ENCODE results near the gene SLC22A5.
"Not testable (repeated sequence)": the region's sequence is repeated elsewhere in the genome, so short reads cannot be mapped to it uniquely, and the experiment has no call there.

Gene SLC22A5

DNA sequence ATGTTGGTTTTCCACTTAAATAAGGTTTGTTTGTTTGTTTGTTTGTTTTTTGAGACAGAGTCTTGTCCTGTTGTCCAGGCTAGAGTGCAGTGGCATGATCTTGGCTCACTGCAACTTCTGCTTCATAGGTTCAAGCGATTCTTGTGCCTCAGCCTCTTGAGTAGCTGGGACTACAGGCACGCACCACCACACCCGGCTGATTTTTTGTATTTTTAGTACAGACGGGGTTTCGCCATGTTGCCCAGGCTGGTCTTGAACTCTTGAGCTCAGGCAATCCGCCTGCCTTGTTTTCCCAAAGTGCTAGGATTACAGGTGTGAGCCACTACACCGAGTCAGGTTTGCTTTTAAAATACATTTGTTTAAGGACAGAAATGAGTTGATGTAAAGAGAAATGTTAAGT is 46.0 kb downstream of the SLC22A5 start:
- not testable (repeated sequence) for DNase-seq

DNA sequence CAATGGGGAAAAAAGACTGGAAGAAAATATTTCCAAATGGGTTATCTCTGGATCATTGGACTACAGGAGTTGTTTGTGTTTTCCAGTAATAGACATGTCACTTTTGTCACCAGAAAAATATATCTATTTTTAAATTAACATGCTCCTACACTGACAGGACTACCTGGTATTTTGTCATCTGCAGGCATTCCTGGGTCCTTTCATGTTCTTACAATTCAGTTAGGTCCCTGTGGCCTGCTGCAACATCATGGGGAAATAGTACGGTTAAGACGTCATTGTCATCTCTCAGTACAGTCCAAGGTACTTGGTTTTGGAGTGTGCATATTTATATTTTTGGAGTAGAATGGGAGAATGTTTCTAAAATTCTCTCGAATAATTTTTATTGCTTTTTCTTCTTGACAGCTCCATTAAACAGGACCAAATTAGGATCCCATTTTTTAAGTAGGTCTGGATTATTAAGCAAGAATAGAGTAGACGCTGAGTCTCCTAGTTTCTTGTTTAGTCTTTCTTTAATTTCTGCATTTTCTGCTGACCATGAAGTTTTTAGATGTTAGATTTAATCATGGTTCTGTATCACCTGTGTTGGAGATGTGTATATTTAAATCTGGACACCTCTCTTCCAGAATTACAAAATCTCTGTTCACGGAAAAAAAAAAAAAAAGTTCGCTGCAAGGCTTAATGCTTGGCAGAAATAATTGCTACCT is 46.9 kb downstream of the SLC22A5 start:
- no peak for DNase-seq

DNA sequence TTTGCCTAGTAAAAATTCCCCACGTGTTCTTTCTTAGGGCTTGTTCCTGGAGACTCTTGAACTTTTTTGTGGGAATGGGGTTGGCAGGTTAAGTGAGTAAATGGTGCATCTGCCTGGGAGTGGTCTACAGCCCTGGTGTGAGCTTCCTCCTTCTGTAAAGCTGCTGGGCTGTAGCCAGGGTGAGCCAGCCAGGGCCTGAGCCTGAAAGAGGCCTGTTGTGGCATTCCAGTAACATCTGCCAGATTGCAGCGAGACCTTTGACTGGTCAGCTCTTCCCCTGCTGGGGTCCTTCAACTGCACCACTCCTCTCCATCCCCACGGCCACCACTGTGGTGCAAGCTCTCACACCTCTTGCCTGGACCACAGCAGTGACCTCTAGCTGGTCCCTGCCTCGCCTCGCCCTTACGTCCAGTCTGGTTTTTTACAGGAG is 47.5 kb downstream of the SLC22A5 start:
- no peak for DNase-seq

DNA sequence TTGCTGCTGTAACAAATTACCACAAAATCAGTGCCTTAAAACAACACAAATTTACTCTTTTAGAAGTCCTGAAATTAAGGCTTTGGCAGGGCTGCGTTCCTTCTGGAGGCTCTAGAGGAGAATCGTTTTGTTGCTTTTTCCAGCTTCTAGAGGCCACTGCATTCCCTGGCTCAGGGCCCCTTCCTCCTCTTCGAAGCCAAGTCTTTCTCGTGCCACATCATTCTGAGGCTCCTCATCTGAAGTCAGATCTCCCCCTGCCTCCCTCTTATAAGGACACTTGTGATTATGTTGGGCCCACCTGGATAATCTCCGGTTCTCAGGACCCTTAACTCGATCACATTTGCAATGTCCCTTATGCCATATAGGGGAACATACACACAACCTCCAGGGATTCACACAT is 48.0 kb downstream of the SLC22A5 start:
- DNase-seq: no peak

DNA sequence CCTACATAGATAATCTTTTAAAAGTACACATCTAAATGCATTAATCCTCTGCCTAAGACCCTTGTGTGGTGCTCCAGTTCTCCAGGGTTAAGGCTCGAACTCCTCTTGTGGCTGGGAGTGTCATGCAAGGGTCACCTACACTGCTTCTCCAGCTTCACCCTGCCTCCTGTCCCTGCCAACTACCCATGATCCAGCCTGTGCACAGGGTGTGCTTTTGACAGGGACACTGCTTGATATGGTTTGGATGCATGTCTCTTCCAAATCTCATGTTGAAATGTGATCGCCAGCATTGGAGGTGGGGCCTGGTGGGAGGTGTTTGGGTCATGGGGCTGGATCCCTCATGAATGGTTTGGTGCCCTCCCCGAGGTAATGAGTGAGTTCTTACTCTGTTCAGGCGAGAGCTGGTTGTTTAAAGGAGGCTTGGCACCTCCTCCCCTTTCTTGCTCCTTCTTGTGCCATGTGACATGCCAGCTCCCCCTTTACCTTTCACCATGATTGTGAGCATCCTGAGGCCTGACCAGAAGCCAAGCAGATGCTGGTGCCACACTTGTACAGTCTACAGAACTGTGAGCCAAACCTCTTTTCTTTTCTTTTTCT is 48.5 kb downstream of the SLC22A5 start:
- no peak for DNase-seq

DNA sequence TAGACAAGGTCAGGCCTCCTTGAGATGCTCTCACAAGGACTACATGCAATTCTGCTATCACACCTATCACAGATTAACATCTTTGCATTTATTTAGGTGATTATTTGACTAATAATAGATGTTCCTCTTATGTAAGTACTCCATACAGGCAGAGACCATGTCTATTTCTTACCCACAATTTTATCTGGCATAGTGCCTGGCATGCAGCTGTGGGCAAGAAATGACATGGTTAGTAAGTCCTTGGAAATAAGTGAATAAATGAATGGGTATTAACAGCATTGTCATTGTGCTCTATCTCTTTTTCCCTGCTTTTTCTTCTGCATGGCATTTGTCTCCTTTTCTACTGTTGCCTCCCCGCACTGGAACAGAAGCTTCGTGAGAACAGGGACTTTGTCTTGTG is 49.4 kb downstream of the SLC22A5 start:
- DNase-seq: no peak

DNA sequence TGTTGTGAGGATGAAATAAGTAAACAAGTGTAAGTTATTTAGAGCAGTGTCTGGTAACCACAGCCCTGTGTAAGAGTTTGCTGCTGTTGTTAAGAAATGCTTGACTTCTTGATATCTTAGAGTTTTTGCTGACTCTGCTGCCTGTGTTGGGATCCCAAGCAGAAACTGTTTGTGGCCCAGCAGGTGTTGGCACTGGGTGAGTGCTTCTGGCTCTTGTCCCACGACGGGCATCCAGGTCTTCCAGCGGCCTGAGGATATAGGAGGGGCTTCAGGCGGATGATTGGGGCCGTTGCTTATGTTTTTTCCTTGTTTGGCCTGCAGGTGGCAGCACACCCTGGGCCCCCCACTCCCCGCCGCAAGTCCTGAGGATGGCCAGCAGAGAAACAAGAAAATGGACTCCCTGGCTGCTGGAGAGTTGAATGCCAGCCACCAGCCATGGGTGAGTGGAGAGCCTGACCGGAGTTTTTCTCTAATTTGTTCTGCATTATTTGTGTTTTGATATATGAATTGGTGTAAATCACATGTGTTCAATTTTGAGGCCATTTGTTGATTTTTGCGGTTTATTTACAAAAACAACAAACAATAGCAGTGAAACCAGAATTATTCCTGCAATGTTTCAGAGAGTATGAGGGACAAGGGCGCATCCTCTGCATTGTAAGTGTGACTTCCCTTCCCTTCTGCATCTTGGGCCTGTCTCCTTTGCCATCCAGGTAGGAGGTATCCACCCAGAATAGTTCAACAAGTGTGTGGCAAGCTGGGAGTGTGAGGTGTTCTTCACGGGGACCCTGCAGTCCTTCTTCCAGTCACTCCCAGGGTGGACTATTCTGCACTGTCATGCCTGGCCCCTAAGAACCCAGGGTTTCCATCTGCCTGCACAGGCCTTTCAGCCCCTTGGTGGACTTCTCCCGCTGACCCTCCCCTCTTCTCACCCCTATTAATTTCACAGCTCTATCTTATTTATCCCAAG is 50.3 kb downstream of the SLC22A5 start:
- peak; percentile 30 to 46 for DNase-seq

DNA sequence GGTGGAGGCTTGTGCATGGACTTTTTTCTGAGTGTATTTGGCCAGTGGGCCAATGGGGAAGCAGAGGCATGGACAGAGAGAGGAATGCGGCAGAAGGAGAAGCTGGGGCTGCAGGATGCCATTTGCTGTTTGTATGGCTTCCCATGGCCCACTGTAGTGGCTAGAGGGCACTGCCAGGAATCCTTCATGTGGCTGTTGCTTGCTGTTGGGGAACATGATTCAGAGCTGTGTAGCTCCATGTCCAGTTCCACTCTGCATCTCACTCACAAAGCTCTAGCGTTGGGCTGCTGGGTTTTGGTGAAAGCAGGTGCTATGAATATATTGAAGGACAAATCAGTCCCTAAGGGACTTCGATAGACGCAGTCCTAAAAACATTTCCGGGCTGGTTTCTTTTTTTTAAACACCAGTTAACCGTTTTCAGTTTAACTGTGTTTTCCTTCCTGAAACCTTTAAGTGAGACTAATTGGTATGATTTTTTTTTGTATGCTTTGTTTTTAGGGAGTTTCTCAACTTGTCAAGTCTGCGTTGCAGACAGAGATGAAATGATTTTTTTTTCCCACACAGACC is 51.3 kb downstream of the SLC22A5 start:
- no peak for DNase-seq

DNA sequence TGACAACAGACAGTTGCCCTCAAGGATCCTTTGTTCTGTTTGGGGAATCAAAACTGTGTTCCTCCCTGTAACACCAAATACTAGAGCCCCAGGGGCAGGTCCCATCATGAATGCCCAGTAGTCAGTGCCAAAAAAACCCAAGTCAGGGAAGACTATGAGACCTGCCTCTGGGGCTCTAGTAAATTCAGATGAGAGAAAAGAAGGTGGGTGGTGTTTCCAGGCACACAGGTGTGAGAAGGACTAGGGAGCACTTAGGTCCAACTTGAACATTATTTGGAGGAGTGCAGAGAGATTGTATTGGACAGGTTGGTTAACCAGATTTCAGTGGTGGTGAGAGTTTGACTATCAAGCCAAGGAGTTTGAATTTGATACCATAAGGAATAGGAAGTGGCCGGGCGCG is 52.0 kb downstream of the SLC22A5 start:
- no peak for DNase-seq

DNA sequence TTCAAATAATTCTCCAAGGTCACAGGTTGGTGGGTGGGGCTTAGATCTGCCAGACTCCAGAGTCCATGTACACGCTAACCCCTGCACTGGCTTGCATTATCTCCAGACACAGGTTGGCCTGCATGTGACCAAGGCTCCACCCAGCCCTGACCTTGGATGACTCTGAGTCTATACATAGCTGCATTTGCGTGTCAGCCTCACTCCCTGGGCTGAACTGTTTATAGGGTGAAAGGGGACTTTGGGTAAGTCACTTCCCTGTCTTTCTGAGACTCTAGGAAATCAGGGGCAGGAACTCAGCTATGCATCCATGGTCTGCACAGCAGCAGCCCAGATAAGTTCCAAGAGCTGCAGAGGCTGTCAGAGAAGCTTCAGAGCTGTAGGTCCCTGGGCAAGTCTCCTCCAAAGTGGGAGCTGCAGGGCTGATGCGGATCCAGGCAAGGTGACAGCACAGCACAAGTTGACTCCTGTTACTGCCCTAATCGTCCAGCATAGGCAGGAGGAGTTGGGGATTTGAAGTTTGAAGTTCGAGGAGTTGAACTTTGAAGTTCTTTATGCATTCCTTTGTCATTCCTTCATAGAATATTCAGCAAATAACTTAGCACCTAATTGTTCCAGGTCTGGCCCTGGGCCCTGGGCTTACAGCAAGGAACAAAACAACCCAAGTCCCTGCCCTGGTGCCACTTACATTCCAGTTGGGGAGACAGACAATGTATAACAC is 53.4 kb downstream of the SLC22A5 start:
- DNase-seq: no peak

DNA sequence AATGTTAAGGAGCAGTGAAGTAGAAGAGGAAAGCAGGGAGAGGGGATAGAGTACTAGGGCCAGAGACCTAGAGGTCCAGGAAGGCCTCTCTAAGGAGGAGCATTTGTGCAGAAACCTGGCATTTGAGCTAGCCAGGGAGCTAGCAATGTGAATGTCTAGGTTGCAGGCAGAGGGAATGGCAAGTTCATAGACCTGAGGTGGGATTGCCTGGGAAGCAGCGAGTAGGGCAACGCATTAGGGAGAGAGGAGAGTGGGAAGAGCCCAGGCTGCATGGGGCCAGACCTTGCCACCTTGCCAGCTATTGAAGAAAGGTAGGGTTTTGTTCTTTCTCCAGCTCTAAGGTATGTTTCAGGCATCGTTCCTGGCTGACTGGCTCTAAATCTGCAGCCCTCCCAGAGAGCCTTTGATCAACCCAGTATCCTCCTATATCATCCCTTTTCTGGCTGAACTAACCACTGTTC is 54.0 kb downstream of the SLC22A5 start:
- no peak for DNase-seq

DNA sequence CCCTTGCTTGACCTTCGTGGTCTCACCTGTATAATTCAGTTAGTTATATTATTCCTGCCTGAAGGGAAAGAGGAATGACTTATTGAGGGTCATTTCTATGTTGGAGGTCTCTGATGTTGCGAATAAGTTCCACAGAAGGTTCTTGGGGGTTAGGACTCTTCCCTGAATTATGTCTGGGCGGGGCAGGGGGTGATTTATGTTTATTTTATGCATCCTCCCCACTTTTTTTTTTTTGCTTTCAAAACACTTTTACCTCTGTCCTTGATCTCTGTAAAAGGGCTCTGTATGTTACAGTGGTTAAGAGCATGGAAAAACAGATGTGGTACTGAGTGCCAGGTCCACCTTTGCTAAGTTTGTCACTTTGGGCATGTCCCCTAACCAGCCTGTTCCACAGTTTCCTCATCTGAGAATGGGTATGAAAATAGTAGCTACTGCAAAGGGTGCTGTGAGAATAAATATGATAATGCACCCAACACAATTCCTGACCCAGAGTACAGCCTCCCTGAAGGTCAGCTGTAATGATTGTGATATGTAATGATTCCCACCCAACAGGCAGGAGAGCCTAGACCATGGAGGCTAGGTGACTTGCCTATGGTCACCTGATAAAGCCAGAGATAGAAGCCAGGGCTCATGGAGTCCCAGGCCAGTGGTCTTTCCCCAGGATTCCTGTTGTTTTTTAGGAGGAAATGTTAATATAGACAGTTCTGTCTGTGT is 54.8 kb downstream of the SLC22A5 start:
- DNase-seq: no peak

DNA sequence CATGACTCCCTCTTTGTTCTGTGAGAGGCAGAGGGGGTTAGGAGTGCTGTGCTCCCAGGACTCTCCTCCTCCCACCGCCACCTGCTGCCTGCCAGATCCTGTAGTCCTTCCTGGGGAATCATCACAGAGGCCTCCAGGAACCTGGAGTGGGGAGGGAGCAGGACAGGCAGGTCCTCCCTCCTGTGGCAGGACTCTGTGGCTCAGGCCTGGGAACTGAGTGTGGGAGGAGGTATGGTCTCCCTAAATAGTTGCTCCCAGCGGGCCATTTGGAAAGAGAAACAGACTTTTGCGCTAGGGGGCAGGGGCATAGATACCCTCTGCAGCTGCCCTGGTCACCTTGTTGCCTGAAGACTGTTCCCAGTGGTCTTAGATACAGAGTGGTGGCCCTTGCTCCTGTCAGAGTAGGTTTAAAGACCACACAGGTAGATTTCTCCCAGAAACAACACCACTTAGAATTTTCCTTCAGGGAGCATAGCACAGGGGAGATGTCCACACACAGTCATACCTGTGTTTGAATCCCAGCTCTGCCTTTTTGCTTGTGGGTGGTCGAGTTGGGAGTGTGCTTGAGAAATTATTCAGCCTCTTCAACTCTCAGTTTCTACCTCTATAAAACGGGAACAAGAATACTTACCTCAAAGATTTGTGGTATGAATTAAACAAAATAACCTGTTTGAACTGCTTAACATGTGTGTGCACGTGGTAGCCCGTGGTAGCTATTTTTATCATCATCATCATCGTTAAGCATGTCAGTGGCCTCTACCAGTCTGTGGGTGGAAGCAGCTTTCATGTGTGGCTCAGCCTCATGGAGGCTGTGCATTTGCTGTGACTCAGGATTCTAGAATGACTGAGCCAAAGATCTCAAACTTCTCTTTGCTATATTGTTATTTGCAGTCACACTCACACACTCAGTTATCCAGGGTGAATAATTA is 55.8 kb downstream of the SLC22A5 start:
- DNase-seq: peak; percentile 66 to 74

DNA sequence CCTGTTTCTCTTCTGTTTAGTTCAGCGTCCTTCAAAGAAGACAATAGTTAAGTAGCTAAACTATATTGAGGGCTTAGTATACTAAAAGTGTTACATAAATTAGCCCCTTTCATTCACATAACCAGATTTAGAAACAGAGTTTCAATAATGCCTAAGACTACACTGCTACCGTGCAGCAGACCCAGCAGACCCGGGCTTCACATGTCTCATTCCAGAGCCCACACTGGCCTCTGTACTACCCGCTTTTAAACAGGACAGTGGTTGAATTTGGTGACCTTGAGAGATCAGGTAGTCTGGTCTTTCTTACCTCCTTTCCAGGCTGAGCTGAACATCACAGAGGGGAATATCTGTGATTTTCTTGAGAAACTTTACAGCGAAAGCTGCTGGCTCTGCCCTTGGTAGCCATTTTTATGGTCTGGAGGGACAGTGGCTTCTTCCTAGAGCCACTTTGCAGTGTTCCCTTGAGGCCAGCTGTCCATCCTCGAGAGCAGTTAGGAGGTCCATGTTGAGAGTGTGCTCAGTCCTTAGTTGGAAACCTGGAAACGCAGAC is 56.5 kb downstream of the SLC22A5 start:
- DNase-seq: no peak

DNA sequence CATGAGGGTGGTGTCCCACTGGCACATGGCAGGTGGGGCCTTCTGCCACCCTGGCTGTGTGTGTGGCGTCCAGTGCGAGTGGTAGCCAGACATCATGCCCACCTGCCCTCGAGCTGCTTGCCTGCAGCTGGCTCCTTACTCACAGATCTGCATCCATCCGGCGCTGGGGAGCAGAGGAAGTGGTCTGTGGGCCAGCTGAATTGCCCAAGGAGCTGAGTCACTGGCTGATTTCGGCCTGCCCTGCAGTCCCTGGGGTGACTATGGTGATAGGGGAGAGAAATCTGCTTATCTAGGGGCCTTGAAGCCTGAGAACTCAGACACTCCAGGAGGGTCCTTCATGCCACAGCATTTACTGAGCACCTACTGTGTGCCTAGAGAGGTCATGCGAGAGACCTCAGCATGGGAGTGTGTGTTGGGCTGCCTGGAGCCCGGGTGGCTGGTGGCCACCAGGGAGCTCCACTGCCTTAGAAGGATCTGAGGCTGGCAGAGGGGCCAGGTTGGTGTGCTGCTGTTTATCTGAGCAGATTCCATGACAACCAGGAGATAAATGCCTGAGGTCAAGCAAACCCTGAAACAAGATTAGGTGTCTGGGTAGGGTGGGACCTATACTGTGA is 57.1 kb downstream of the SLC22A5 start:
- peak; percentile 40 to 49 for DNase-seq

DNA sequence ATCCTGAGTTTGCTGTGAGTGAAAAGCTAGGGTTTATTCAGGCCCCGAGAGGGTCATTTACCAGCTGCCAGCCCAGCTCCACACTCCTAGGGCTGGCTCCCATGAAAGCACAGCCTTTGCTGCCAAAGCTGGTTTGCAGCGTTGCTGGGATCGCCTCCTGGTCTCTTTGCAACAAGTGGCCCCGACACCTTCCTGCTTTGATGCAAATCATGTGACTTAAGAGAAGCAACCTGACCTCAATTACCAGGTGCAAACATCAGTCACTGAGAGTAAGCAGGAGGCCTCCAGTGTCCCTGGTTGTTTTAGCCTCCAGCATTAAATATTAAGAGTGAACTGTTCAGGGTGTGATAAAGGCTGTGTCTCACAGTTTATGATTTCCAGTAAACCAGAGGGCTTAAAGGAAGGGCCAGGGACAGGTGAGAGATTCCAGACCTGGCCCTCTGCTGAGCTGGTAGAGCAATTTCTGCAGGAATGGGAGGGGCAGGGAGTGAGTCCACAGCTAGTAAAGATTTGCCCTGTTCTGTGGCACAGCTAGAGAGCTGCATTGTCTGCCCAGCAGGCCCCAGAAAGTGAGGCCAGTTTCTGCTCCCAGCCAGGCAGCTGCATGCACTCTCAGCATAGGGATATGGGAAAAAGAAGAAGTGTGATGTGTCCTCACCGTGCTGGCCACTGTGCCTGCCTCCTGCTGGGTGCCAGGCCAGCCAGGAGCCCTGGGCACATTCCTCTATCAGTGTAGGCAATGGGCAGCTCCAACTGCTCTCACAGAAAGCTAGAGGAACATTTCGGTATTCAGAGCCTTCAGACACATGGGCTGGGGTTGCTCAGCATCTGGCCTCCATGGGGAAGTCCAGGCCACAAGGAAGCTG is 58.0 kb downstream of the SLC22A5 start:
- DNase-seq: peak; percentile 64

DNA sequence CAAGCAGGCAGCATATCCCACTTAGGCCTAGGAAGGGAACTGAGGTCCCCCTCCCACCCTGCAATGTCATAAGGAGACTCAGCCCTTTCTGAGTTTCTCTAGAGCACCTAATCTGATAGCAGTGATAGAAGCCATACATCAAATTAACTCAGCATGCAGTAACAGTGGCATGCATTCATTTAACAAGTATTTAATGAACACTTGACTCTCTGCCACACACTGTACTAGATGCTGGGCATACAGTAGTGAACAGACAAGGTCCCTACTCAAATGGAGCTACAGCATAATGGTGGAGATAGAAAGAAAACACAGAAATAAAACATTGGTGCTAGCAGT is 58.6 kb downstream of the SLC22A5 start:
- DNase-seq: no peak

DNA sequence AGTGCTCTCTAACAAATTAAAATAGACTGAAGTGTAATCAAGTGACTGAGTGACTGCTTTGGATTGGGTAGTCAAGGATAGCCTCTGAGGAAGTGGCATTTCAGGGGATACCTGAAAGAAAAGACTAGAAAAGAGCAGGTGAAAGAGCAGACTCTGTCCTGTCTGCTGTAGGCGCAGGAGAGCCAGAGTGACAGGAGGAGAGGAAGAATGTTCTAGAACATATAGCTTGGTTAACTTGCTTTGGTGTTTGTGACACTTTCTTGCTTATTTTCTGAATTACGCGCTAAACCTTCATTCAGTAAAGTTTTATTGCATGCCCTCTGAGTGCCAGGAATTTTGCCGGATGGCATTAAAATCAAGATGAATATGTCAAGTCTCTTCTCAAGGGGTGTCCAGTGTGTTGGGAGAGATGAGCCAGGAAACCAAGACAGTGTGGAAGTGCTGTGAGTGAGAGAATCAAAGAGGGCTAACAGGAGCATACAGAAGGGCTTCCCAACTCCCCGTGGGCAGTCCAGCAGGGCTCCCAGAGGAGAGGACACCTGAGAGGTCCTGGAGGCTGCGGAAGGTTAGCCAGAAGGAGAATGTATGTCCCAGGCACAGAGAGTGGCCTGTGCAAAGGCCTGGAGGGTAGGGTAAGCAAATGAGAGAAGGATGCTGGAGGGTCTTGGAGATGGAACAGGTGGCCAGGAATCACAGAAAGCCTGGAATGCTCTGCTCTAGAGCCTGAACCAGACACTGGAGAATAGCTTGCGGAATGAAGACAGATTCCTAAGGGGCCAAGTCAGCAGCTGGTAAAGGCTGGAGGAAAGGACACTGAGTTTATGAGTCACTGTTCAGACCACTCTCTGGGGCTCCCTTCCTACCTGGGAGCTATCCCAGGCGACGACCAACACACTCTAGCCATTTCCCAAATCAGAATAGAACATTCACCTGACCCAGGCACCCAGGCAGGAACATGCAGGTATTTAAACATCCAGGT is 59.3 kb downstream of the SLC22A5 start:
- DNase-seq: no peak

Measured in activated CD4-positive, alpha-beta T cell treated with anti-CD3 and anti-CD28 coated beads, Interleukin-2, amount 50 U/mL, for 4 hours (primary cell).